Measurements from ENCODE around the gene FUBP1.
"Not testable (repeated sequence)": the region's sequence is repeated elsewhere in the genome, so short reads cannot be mapped to it uniquely, and the experiment has no call there.

Gene FUBP1

DNA sequence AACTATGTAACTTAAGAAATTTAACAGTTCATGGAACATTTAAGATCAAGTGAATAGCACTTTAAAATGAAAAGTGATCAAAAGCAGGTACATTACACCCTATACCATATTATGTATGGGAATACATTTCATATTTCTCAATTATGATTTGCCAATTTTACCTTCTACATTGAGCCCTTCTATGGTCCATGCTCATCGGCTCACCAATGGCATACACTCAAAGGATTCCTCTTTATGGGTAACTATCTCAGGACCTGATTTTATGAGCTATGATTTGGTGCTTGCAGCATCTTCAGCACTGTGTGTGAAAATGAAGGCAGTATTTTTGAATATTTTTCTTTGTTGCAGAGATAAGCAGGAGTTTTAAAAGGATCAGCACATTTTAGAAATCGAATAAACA lies 33.5 kb downstream of the FUBP1 start:
- no peak for DNase-seq (ENCODE audit: low read depth)

- no peak for DNase-seq (ENCODE audit: low read depth)
Observed at GRCh38 chr1:77942400-77943140, 36.3 kb downstream of the FUBP1 start.

DNA sequence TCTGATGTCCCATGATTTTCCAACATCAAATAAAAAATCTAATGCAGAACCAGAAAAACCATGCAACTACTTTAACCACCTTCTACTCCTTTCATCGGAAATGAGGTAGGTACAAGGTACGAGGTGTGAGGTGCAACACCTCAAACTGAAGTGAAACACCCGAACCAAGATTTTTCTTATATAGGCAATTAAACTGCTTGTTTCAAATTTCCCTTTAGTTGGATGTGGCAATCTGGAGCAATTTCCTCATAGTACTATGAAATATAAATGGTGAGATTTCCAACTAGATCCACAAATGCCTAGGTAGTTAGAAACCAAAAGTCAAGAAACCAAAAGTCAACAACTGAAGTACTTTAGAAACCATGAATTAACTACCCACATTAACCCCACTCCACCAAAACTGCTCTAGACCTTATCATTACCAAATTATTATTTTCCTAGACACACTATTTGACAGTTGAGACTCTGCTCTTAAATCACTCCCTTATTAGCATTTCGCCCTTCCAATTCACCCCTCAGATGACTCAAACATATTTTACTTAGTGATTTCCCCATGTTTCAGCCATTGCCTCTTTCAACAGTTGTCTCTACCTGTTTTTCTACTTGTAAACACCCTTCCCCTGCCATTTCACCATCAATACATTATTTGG lies 37.8 kb downstream of the FUBP1 start:
- no peak for DNase-seq (ENCODE audit: low read depth)

DNA sequence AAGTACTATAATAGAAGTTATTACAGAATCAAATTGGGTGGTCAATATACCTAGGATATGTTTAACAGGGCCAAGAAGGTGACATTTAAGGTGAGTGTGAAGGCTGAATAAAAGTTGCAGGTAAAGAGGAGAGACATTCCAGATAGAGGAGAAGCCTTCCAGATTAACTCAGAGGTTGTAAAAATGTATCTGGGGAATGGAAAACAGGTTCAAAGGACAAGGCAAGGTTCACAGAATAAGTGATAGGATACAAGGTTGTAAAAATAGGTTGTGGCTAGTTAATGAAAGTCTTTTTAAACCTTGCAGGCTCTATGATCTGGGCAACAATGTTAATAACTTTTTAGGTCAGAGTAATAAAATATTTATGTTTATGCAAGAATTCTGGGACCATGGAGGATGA lies 40.2 kb downstream of the FUBP1 start:
- DNase-seq (ENCODE audit: low read depth), result no peak

- DNase-seq (ENCODE audit: low read depth), result no peak
Observed at GRCh38 chr1:77929806-77930205, 49.1 kb downstream of the FUBP1 start.

- no peak for DNase-seq (ENCODE audit: low read depth)
Observed at GRCh38 chr1:77927414-77927813, 51.5 kb downstream of the FUBP1 start.

DNA sequence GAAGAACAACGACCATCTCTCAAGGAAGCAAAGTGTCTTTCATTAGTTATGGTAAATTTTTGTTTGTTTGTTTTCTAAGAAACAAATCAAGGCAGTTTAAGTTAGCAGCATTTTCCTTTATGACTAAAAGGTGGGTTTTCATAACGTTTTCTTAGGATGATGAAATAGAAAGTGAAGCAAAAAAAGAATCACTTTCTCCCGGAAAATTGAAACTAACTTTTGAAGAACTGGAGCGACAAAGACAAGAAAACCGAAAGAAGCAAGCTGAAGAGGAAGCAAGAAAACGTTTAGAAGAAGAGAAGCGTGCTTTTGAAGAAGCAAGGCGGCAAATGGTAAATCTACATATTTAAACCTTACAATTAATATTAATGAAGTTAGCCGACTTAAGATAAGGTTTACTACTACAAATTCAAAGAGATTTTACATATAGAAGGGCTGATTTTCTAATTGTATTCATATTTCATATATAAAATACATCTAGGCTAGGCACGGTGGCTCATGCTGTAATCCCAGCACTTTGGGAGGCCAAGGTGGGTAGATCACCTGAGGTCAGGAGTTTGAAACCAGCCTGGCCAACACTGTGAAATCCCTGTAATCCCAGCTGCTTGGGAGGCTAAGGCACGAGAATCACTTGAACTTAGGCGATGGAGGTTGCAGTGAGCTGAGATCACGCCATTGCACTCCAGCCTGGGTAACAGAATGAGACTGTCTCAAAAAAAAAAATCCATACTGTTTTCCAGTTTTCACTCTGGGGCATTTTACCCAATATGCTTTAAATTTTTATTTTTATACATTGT lies 52.1 kb downstream of the FUBP1 start:
- no peak for DNase-seq (ENCODE audit: low read depth)

GRCh38 chr1:77925956-77926355 lies 52.9 kb downstream of the FUBP1 start:
- DNase-seq (ENCODE audit: low read depth), result no peak

DNA sequence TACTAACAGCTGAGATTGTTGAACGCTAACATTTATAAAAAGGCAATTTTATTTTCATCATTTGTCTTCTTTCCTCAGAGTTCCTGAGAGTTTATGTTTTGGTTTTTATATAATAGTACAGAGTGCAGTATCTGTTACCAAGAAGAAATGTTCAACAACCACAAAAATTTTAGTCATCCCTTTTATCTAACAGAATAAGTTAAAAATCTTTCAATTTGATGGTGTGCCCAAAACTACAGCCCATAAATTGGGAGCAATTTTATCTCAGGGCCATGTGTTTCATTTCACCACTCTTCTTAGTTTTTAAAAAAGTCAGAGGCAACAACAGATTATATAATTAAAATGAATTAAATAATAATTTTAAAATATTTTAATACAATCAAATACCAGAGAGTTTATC lies 53.4 kb downstream of the FUBP1 start:
- DNase-seq (ENCODE audit: low read depth), result no peak

- not testable (repeated sequence) for DNase-seq (ENCODE audit: low read depth)
Observed at GRCh38 chr1:77918918-77919317, 60.0 kb downstream of the FUBP1 start.

GRCh38 chr1:77910116-77910515 lies 68.8 kb downstream of the FUBP1 start:
- no peak for DNase-seq (ENCODE audit: low read depth)

DNA sequence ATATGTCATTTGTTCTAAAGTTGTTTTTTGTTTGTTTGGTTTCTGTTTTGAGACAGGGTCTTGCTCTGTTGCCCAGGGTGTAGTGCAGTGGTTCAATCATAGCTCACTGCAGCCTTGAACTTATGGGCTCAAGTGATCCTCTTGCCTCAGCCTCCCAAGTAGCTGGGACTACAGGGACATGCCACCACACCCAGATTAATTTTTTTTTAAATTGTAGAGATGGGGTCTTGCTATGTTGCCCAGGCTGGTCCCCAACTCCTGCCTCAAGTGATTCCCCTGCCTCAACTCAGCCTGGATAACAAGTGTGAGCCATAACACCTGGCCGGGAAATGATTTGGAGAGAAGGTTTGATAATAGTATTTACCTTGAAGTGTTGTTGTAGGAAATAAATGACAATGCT lies 72.2 kb downstream of the FUBP1 start:
- no peak for DNase-seq (ENCODE audit: low read depth)

DNA sequence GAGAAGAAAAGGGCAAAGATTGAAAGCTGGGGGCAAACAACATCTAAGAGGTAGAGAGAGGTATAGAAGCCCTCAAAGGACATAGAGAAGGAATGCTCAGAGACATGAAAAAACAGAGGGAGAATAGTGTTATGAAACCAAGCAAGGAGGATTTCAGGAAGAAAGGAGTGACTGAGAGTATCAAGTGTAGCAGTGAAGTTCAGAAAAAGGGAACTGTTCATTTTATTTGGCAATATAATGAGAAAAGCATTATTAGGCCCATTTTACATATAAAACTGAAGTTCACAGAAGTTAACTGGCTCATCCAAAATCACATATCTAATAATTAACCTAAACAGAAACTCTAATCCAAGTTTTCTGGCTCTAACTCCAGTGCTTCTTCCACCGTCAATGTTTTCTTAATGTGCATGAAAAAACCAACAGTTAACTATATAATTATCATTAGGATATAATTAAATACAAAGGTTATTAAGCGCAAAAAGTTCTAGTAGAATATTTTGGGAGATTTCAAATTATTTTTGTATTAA lies 72.8 kb downstream of the FUBP1 start:
- DNase-seq (ENCODE audit: low read depth), result no peak

GRCh38 chr1:77905603-77906002 lies 73.3 kb downstream of the FUBP1 start:
- DNase-seq (ENCODE audit: low read depth), result no peak

DNA sequence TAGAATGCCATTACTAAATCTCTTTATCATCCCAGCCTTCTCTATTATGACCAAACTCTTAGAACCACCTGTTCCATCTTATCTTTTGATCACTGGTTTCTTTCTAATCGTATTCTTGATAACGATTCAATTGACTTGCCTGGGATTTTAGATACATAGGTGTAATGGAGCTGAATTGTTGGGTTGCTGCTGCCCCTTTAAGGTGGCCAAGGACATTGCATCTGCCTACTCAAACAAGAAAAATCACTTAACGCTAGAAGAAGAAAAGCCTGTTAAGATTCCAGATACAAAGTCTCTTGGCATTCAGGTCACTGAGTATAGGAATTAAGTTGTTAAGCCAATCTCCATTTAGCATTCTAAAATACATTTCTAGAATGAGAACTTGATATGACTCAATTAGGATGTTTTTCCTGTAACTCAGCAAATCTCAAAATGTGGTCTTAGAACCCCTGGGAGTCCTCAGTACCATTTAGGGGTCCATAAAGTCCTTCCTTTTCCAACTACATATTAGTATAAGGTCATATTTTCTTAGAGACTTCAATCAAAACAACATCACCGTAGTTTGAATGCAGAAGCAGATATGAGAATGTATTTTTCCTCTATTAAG lies 78.1 kb downstream of the FUBP1 start:
- DNase-seq (ENCODE audit: low read depth), result no peak

DNA sequence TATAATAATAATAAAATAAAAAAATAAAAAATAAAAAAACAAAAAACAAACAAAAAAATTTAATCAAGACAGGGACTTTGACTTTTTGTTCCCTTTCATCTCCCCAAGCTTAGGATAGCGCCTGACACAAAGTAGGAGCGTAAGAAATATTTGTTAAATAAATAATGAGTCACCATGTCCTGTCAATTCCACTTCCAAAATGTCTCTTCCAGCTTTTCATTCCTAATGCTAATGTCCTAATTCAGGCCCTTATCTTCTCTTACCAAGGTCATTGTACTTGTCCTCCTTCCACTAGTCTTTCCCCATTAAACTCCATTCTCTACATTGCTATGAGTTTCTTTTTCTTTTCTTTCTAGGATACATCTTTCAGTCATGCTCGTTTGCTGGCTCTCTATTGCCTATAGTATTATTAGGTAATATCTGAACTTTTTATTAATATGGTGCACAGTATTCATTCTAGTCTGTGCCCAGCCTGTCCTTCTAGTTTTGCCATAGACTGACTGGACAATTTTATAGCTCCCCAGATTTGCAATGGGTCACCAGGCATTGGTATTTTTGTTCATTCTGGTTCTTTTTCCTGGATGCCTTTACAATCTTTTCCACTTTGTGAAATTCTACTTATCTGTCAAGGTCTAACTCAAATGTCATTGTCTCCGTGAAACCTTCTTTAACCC lies 79.1 kb downstream of the FUBP1 start:
- DNase-seq (ENCODE audit: low read depth), result no peak

Data from activated gamma-delta T cell treated with anti-CD3 and anti-CD28 coated beads, Interleukin-2, amount 50 U/mL, for 16 hours (primary cell).